Common myeloid progenitor, CD34-positive (primary cell): Measurements from ENCODE around the gene KCNJ5.

Source experiments
- CTCF ChIA-PET: fragments of 350-600 bp; sonication (Branson Sonifier 250); formaldehyde crosslinking; loops from one replicate; lab custom pipeline; 2021; ENCODE audit warnings: antibody characterized with exemption; lab: Charles Lee
- POLR2A ChIA-PET: fragments of 350-600 bp; sonication (Branson Sonifier 250); formaldehyde crosslinking; loops from one replicate; lab custom pipeline; 2021; ENCODE audit warnings: antibody characterized with exemption; lab: Charles Lee
- DNase-seq, 3 donors: peaks; one replicate each; pipeline versions ENCODE4 v3.0.0 to v3.0.0-alpha.2; 2013
- H3K27ac ChIP-seq, 2 experiments: 1 replicate in 1 of 2; 2 replicates in 1 of 2; pipeline ENCODE4 v1.7.0; 2013; ENCODE audit warnings: inconsistent platforms in 2 of 2, low read length in 2 of 2, mild to moderate bottlenecking in 2 of 2, low read depth in 1 of 2, moderate library complexity in 1 of 2; ENCODE audit not compliant: severe bottlenecking in 2 of 2, insufficient read depth in 1 of 2, poor library complexity in 1 of 2
- H3K27me3 ChIP-seq, 5 experiments: replicated peaks in 2 of 5; 1 replicate in 3 of 5; 2 replicates in 2 of 5; pipeline versions ENCODE4 v1.6.1 to v1.7.0; 2013; ENCODE audit warnings: low read length in 4 of 5, mild to moderate bottlenecking in 2 of 5, moderate library complexity in 2 of 5, inconsistent platforms in 1 of 5; ENCODE audit not compliant: insufficient read depth in 5 of 5, control insufficient read depth in 4 of 5
- H3K36me3 ChIP-seq, 4 experiments: 1 replicate in 2 of 4; 2 replicates in 2 of 4; pipeline versions ENCODE4 v1.6.1 to v1.7.0; 2013; ENCODE audit warnings: low read length in 3 of 4, control low read depth in 1 of 4, mild to moderate bottlenecking in 1 of 4; ENCODE audit not compliant: control insufficient read depth in 4 of 4, insufficient read depth in 4 of 4
- H3K4me1 ChIP-seq, 4 experiments: 1 replicate in 3 of 4; 2 replicates in 1 of 4; pipeline versions ENCODE4 v1.6.1 to v1.7.1; 2013; ENCODE audit warnings: low read length in 3 of 4, mild to moderate bottlenecking in 3 of 4, control low read depth in 1 of 4, inconsistent platforms in 1 of 4, moderate library complexity in 1 of 4; ENCODE audit not compliant: control insufficient read depth in 4 of 4, insufficient read depth in 4 of 4; ENCODE audit errors: control extremely low read depth in 1 of 4
- H3K4me3 ChIP-seq, 7 experiments: 1 replicate in 4 of 7; 2 replicates in 3 of 7; pipeline versions ENCODE4 v1.5.1 to v1.7.0; 2013; ENCODE audit warnings: mild to moderate bottlenecking in 7 of 7, low read length in 6 of 7, moderate library complexity in 6 of 7, inconsistent platforms in 2 of 7, low read depth in 2 of 7, control low read depth in 1 of 7; ENCODE audit not compliant: insufficient read depth in 4 of 7, control insufficient read depth in 1 of 7; ENCODE audit errors: extremely low read depth in 1 of 7
- H3K9me3 ChIP-seq, 5 experiments: 1 replicate in 4 of 5; 2 replicates in 1 of 5; pipeline versions ENCODE4 v1.6.1 to v1.7.1; 2013; ENCODE audit warnings: low read length in 4 of 5, mild to moderate bottlenecking in 2 of 5, inconsistent platforms in 1 of 5, low read depth in 1 of 5, moderate library complexity in 1 of 5; ENCODE audit not compliant: control insufficient read depth in 4 of 5, insufficient read depth in 2 of 5; ENCODE audit errors: control extremely low read depth in 1 of 5
- WGBS: methylation state at CpG from one replicate; pipeline ENCODE4 v1.1.5; 2013; ENCODE audit not compliant: insufficient coverage; 5-methylcytosine and 5-hydroxymethylcytosine counted together

Gene KCNJ5

DNA sequence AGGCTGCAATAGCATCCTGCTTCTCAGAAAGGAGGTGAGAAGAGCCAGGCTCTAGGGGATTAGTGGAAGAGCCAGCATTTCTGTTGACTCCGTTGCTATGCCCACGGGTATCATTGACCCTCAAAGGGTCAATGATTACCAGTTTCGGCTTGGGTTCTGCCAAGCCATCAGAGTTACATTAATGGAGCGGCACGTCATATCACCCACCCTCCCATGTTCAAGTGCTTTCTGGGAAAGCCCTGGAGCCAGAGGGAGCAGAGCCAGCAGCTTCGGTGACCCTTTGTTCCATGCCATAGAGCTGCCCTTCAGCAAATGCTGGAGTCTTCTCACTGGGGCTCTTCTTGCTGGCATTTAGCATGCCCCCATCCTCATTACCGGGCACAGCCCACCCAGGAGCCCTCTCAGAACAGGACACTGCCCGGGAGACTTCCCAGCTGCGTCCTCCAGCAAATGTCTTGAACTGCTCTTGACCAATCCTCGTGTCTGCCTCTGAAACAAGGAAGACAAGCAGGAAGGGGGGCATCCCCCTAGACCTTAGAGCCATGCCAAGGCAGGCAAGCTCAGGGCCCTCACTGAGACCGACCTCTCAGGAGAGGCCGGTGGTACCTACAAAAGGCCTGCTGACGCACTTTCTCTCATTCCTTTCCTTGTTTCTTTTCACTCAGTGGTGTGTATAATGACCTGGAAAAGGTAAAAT is 38.7 kb upstream of the KCNJ5 start:
- Histone ChIP-seq H3K4me3 (no peak overlapping the region), H3K27ac (no peak overlapping the region), H3K4me1 (no peaks in the 10 kb centered on the region), H3K27me3 (no peaks in the 10 kb centered on the region), H3K36me3 (no peaks in the 10 kb centered on the region), H3K9me3 (no peaks in the 10 kb centered on the region)
- WGBS, result 97% methylated on average over 12 of the region's 13 CpGs
- DNase-seq, result no peak
- ChIA-PET CTCF (interaction anchor here (1.1 to 5.2 kb wide), 6 partner anchors 14 to 680 kb away, joined by 3 to 19 read pairs (median 5); partner anchors contain the start of gene KCNJ1), POLR2A (no interaction called here)

GRCh38 chr11:128853559-128853958 is 37.6 kb upstream of the KCNJ5 start:
- 10% methylated on average over 4 of the region's 6 CpGs for WGBS
- Histone ChIP-seq H3K27ac (no peak overlapping the region), H3K4me3 (no peak overlapping the region), H3K9me3 (no peaks in the 10 kb centered on the region), H3K36me3 (no peaks in the 10 kb centered on the region), H3K4me1 (no peaks in the 10 kb centered on the region), H3K27me3 (peaks cover 0 to 1% (median 0%) of the 10 kb centered on the region in 5 experiments)
- peak in 2 of 3 donors; percentile 48 to 65 for DNase-seq
- POLR2A ChIA-PET, result no interaction called here
- CTCF ChIA-PET, result interaction anchor here (0.8 to 6.2 kb wide), 6 partner anchors 9 to 694 kb away, joined by 3 to 53 read pairs (median 4); partner anchors contain the start of gene KCNJ1

DNA sequence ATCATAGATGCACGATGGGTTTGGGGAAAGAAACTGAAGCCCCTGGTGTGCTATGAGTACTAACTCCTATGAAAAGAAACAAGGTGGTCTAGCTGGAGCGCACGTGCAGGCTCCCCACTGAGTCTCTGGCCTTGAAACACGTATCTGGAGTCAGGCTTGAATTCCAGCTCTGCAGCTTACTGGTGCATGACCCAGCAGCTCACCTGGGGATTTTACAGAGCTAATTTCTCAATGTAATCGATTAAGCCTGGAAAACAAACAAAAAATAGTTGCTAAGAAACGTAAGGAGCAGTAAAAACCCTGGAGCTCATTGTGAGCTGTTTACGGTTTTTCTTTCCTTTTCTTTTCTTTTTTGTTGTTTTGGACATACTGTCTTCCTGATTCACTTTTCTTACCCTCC is 36.3 kb upstream of the KCNJ5 start:
- no peaks in the 10 kb centered on the region for H3K36me3 ChIP-seq
- peaks cover 0 to 4% (median 1%) of the 10 kb centered on the region in 4 experiments for H3K4me1 ChIP-seq
- H3K9me3 ChIP-seq, result no peaks in the 10 kb centered on the region
- POLR2A ChIA-PET, result no interaction called here
- WGBS, result 98% methylated on average over 7 of the region's 7 CpGs
- peaks cover 0 to 1% (median 0%) of the 10 kb centered on the region in 5 experiments for H3K27me3 ChIP-seq
- no peak overlapping the region for H3K4me3 ChIP-seq
- CTCF ChIA-PET, result interaction anchor here (0.8 to 6.2 kb wide), 4 partner anchors 10 to 695 kb away, joined by 3 to 53 read pairs (median 3); no protein-coding TSS in a partner anchor
- DNase-seq, result no peak
- no peak overlapping the region for H3K27ac ChIP-seq

- ChIA-PET POLR2A (no interaction called here), CTCF (interaction anchor here (0.8 to 6.2 kb wide), 5 partner anchors 11 to 699 kb away, joined by 3 to 53 read pairs (median 4); no protein-coding TSS in a partner anchor)
- WGBS, result 97% methylated on average over 5 of the region's 6 CpGs
- no peaks in the 10 kb centered on the region for H3K9me3 ChIP-seq
- no peak overlapping the region for H3K4me3 ChIP-seq
- H3K27me3 ChIP-seq, result peaks cover 0 to 1% (median 0%) of the 10 kb centered on the region in 5 experiments
- no peak for DNase-seq
- H3K36me3 ChIP-seq, result no peaks in the 10 kb centered on the region
- H3K27ac ChIP-seq, result no peak overlapping the region
- H3K4me1 ChIP-seq, result peaks cover 0 to 4% (median 1%) of the 10 kb centered on the region in 4 experiments
Measured at GRCh38 chr11:128856241-128856640, 34.9 kb upstream of the KCNJ5 start.

- H3K27ac ChIP-seq, result no peak overlapping the region
- H3K9me3 ChIP-seq, result no peaks in the 10 kb centered on the region
- H3K27me3 ChIP-seq, result peaks cover 0 to 1% (median 0%) of the 10 kb centered on the region in 5 experiments
- ChIA-PET POLR2A (interaction anchor here (0.6 kb wide), 1 partner anchor 152 kb away, joined by 3 read pairs; no protein-coding TSS in a partner anchor), CTCF (interaction anchor here (0.8 to 6.2 kb wide), 10 partner anchors 9 to 700 kb away, joined by 3 to 53 read pairs (median 4); partner anchors contain the start of gene KCNJ1)
- H3K36me3 ChIP-seq, result no peaks in the 10 kb centered on the region
- H3K4me3 ChIP-seq, result no peak overlapping the region
- peaks cover 0 to 4% (median 1%) of the 10 kb centered on the region in 4 experiments for H3K4me1 ChIP-seq
- WGBS, result 100% methylated on average over 1 of the region's 2 CpGs
- no peak for DNase-seq
Measured at GRCh38 chr11:128857341-128857740, 33.8 kb upstream of the KCNJ5 start.

DNA sequence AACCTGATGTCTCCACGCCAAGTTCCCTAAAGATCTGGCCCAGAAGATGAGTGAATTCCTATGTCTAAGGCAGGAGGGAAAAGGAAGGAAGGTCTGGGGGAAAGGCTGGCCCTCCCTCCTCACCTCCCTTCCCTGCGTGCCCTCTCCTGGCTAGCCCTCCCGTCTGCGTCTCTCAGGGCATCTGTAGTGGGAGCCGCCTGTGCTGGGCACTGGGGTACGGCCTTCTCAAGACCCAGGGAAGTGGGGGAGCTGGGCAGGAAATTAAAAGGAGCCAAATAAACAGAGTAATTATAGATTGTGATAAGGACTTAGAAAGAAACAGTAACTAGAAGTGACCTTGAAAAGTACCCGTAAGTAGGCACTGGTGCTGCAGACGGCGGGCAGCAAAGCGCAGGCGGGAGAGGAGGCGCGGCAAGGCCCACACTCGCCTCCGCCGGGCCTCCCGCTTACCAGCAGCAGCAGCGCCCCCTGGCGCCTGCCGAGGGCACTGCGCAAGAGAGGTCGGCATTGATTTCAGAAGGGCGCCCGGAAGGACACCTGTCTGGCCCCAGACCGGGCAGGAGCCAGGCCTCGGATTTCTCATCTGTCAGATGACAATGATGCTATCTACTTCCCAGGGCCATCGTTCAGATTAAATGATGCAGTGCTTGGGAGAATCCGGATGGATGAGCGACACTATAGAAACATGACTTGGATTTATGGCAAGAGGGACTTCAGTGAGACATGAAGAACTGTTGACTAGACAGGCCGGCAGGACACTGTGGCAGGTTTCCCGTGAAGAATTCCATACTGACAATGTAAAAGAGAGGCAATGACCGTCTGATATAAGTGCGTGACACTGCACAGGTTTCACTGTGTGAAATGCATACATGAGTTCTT is 31.4 kb upstream of the KCNJ5 start:
- no peaks in the 10 kb centered on the region for H3K36me3 ChIP-seq
- POLR2A ChIA-PET, result no interaction called here
- peaks cover 0 to 4% (median 1%) of the 10 kb centered on the region in 4 experiments for H3K4me1 ChIP-seq
- 32% methylated on average over 23 of the region's 33 CpGs for WGBS
- DNase-seq, result peak; percentile 67 to 81 (median 81)
- H3K9me3 ChIP-seq, result no peaks in the 10 kb centered on the region
- no peak overlapping the region for H3K4me3 ChIP-seq
- H3K27me3 ChIP-seq, result peaks cover 0 to 1% (median 0%) of the 10 kb centered on the region in 5 experiments
- CTCF ChIA-PET, result interaction anchor here (0.9 to 6.2 kb wide), 7 partner anchors 10 to 830 kb away, joined by 3 to 53 read pairs (median 7); no protein-coding TSS in a partner anchor
- no peak overlapping the region for H3K27ac ChIP-seq
